GM10266 (cell line): Measurements from ENCODE around the gene PIRT.

Source experiments
- DNase-seq: peaks from one replicate; pipeline ENCODE4 v3.0.0; 2012; ENCODE audit errors: extremely low spot score
- TF ChIP-seq, protein P1 (sequence below): IDR thresholded peaks from 2 replicates; pipeline ENCODE4 v1.5.1; 2012; ENCODE audit warnings: mild to moderate bottlenecking, low read depth; ENCODE audit not compliant: control insufficient read depth, insufficient read depth; ENCODE audit errors: missing control alignments

The PIRT gene

DNA sequence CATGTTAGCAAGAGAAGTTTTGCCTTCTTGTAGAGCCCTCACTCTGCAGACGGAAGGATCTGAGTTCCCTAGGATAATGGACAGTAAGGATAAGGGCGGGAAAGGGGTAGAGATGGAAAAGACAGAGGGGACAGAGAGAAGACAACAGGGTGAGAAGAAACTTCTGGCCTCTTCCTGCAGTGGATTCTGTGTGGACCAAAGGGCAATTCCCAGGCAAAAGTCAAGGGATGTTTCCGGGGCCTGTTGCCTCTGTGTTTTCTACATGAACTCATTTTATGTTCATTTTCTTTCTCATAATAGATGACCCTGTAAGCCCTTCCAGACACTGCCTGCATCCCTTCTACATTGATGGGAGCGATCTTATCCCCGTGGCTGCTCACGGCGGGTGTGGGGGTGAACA is 33.3 kb downstream of the PIRT start:
- no peak for DNase-seq
- TF ChIP-seq, protein P1, sequence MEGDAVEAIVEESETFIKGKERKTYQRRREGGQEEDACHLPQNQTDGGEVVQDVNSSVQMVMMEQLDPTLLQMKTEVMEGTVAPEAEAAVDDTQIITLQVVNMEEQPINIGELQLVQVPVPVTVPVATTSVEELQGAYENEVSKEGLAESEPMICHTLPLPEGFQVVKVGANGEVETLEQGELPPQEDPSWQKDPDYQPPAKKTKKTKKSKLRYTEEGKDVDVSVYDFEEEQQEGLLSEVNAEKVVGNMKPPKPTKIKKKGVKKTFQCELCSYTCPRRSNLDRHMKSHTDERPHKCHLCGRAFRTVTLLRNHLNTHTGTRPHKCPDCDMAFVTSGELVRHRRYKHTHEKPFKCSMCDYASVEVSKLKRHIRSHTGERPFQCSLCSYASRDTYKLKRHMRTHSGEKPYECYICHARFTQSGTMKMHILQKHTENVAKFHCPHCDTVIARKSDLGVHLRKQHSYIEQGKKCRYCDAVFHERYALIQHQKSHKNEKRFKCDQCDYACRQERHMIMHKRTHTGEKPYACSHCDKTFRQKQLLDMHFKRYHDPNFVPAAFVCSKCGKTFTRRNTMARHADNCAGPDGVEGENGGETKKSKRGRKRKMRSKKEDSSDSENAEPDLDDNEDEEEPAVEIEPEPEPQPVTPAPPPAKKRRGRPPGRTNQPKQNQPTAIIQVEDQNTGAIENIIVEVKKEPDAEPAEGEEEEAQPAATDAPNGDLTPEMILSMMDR = no peak

DNA sequence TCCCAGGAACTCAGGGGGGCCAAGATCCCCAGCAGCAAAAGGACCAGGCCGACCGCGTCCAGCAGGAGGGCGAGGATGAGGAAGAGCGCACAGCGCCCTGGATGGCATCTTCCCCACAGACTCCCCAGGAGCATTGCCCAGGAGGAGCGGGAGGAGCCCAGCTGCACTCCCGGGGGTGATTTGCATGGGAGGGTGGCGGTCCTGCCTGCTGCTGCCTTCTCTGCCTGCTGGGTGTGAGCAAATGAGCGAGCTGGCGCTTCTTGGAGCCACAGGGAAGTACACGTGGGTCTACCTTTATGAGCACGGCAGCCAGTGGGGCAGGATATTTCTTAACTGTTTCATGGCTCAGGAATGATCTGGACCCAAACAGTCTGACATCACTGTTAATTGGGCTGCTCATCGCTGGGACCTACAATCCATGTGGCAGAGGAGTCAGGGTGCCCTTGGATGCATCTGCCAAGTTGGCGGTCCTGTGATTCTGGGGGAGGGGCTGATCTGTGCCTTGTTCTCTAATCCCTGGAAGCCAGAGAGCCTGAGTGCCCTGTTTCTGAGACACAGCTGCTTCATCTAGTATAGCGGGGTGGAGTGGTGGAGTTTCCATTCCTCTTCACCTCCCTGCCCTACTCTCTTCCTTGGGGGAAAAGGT is 33.9 kb downstream of the PIRT start, which contains the start of gene TMEM238L:
Gene TMEM238L (minus strand): TSS at position 270 of the 646 bp plus-strand sequence. CDS start 136 bp downstream, at position 134.
- DNase-seq = no peak
- TF ChIP-seq, protein P1 = no peak

DNA sequence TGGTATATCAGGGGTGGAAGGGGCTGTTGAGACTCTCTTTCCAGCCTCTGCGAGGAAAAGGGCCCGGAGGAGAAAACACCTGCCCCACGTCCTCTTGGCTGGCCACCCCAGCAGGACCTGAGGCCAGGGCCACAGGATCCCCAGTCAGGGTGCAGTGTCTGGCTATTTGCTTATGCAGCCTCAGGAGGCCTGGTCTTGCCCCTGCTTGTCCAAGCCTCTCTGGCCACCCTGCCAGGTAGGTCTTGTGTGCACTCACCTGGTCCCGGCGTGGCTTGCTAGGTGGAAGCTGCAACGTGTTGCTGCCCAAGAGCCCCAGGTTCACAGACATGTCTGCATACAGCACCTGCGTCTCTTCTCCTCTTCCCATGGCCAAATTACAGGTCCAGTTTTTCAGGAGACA is 34.5 kb downstream of the PIRT start:
- DNase-seq = no peak
- TF ChIP-seq, protein P1 = no peak

DNA sequence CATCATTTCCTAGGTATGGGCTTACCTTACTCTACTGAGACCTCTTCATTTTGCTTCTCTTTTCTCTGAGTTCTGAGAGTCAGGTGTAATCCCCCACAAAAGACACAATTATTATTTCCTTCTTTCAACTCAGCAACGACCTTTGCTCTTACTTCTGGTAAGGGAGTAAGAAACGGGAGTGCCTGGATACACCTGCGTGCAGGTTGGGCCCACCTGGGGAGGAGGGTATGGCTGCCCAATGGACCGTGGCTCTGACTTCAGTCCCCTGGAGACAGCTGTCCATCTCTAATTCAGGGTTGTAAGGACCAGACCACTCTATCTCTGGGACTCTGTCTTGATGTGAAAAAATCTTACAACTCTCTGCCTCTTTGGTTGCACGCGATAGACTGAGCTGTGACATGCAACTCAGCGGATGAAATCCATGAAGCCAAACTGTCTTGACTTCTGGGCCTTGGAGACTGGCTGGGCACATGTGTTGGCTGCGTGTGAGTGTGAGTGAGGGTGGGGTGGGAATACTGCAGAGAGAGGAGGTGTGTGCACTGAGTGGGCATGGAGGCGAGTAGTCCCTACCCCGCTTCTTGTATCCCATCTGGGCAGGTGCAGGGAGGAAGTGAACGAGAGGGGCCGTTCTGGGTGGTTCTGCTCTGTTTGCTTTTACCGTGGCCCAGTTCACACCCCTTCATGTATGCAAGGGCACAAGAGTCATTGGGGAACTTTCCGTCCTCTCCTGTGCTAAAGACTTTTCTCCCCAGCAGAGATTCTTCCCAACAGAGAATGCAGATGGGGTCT is 35.2 kb downstream of the PIRT start:
- TF ChIP-seq, protein P1 = no peak

DNA sequence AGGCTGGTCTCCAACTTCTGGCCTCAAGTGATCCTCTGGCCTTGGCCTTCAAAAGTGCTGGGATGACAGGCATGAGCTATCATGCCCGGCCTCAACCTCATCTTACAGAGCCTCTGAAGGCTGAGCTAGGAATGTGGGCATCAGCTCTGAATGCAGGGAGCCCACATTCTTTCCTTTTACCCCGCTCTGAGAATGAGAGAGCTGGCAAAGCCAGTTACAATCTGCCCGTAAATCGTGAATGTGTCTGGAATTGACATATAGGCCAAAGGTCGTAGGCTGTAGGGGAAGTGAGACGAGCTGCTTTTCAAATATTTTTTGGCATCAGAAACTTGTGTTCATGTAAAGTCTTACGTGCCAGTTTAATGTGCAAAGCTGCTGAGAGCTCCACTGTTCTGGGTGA is 38.5 kb downstream of the PIRT start:
- DNase-seq = no peak
- TF ChIP-seq, protein P1 = no peak

More for the DNA sequence above, 35.2 kb downstream of the PIRT start:
- DNase-seq = no peak

DNA sequence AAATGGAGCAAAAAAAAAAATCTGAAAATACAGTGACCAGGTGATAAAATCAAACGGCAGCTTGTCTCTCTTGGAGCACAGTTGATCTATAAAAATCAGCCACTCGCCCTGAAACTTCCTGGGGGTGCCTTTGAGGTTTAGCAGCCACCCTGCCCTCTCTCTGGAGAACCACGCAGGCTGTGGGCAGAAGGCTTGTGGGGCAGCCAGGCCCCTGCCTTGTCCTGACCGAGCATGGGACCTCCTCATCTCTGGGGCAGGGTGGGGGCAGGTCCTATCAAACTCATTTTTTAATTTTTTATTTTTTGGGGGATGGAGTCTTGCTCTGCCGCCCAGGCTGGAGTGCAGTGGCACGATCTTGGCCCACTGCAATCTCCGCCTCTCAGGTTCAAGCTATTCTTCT is 39.0 kb downstream of the PIRT start:
- no peak for DNase-seq
- TF ChIP-seq, protein P1 = no peak

DNA sequence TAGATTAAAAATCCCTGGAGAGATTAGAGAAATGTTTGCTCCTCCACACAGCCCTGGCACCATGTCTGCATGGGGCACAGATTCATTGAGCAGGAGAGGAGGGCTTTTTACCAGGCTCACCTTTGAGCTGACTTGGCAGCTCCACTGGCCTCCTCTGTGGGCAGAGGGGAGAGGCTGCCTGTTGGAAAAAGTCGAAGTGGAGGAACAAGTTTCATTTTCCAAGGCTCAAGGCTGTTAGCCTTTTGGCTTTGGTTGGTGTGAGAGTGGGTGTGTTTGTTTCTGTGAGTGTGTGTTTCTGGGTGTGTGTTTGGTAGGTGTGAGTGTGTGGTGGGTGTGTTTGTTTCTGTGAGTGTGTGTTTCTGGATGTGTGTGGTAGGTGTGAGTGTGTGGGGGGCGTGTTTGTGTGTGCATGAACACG is 39.5 kb downstream of the PIRT start:
- TF ChIP-seq, protein P1 = no peak

More for the DNA sequence above, 39.5 kb downstream of the PIRT start:
- no peak for DNase-seq
